Duodenal mucosa (tissue), 2 donors: ENCODE data around the gene ATG9B.

Source experiments
- H3K27ac ChIP-seq: one replicate; pipeline ENCODE4 v1.7.0; 2013; ENCODE audit warnings: low read depth, low read length
- H3K27me3 ChIP-seq, 2 donors: one replicate each; pipeline ENCODE4 v1.7.0; 2013; ENCODE audit warnings: low read length in 2 of 2, control low read depth in 1 of 2; ENCODE audit not compliant: insufficient read depth in 2 of 2, control insufficient read depth in 1 of 2
- H3K36me3 ChIP-seq, 2 donors: one replicate each; pipeline ENCODE4 v1.7.0; 2013; ENCODE audit warnings: low read length in 2 of 2, control low read depth in 1 of 2; ENCODE audit not compliant: insufficient read depth in 2 of 2, control insufficient read depth in 1 of 2
- H3K4me1 ChIP-seq, 2 donors: one replicate each; pipeline ENCODE4 v1.7.0; 2013; ENCODE audit warnings: low read length in 2 of 2, control low read depth in 1 of 2; ENCODE audit not compliant: insufficient read depth in 2 of 2, control insufficient read depth in 1 of 2
- H3K4me3 ChIP-seq, 2 donors: one replicate each; pipeline ENCODE4 v1.7.0; 2013; ENCODE audit warnings: low read length in 2 of 2, low read depth in 1 of 2
- H3K9ac ChIP-seq, 2 donors: one replicate each; pipeline ENCODE4 v1.7.0; 2013; ENCODE audit warnings: low read length in 2 of 2, low read depth in 1 of 2
- H3K9me3 ChIP-seq, 2 donors: one replicate each; pipeline ENCODE4 v1.7.0; 2013; ENCODE audit warnings: low read length in 2 of 2, control low read depth in 1 of 2; ENCODE audit not compliant: control insufficient read depth in 1 of 2

The ATG9B gene

GRCh38 chr7:151038951-151039849 lies 14.9 kb upstream of the ATG9B start:
- Histone ChIP-seq H3K27me3 (no peaks in the 10 kb centered on the region), H3K4me1 (peaks cover 9 to 12% of the 10 kb centered on the region in 2 donors), H3K9me3 (no peaks in the 10 kb centered on the region), H3K27ac (no peak overlapping the region), H3K9ac (no peak overlapping the region), H3K4me3 (no peak overlapping the region), H3K36me3 (peaks cover 17 to 39% of the 10 kb centered on the region in 2 donors)

GRCh38 chr7:151035902-151036301 lies 11.6 kb upstream of the ATG9B start:
- Histone ChIP-seq H3K27ac (no peak overlapping the region), H3K4me1 (peaks cover 9 to 12% of the 10 kb centered on the region in 2 donors), H3K9ac (no peak overlapping the region), H3K36me3 (peaks cover 17 to 44% of the 10 kb centered on the region in 2 donors), H3K4me3 (no peak overlapping the region), H3K27me3 (no peaks in the 10 kb centered on the region), H3K9me3 (no peaks in the 10 kb centered on the region)

DNA sequence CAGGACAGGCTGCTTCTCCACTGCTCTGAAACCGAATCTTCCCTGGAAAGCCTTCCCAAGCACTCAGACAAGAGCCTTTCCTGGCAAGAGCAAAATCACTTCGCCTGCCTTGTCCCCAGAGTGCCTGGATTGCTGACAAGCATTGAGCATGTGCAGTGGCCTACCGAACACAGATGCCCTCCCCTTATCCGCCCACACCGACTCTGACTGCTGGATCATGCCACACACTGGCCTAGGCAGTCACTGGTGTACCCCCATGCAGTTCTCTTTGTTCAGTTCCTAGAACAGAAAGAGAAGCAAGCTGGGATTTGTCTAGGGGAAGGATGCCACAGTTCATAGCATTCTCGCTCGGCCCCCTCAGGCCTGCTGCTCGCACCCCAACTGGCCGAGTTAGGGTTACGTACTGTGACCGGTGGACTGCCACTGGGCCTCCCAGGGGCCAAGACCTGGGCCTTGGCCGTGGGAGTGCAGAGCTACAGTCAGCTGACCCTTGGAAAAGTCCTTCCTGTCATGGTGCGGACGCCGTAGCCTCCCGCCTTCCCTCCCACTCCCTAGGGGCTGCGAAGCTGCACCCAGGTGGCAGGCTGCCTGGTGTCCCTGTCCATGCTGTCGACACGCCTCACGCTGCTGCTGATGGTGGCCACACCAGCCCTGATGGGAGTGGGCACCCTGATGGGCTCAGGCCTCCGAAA lies 10.9 kb upstream of the ATG9B start:
- Histone ChIP-seq H3K36me3 (peaks cover 17 to 44% of the 10 kb centered on the region in 2 donors), H3K4me3 (no peak overlapping the region), H3K9ac (no peak overlapping the region), H3K9me3 (no peaks in the 10 kb centered on the region), H3K27ac (no peak overlapping the region), H3K4me1 (peaks cover 9 to 12% of the 10 kb centered on the region in 2 donors), H3K27me3 (no peaks in the 10 kb centered on the region)

DNA sequence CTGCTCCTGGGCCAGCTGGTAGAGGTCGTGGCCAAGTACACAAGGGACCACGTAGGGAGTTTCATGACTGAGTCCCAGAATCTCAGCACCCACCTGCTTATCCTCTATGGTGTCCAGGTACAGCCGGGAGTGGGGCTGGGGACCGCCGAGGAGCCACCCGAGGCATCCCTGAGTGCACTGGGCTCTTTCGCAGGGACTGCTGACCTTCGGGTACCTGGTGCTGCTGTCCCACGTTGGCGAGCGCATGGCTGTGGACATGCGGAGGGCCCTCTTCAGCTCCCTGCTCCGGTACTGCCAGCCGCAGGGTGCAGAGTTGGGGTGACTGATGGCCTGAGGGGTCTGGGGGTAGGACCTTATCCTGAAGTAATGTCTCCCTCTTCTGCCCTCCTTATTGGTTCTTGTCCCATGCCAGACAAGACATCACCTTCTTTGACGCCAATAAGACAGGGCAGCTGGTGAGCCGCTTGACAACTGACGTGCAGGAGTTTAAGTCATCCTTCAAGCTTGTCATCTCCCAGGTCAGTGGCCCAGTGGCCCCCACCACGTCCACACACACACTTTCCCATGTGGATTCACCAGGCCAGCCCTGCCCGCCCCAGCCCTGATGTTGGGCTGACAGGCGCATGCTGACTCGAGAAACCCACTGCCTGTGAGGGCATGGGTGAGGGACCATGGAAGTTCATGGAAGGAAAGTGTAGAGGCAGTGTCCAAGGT lies 10.2 kb upstream of the ATG9B start:
- peaks cover 8% of the 10 kb centered on the region in 2 donors for H3K4me1 ChIP-seq
- H3K27me3 ChIP-seq: no peaks in the 10 kb centered on the region
- no peaks in the 10 kb centered on the region for H3K9me3 ChIP-seq
- no peak overlapping the region for H3K9ac ChIP-seq
- no peak overlapping the region for H3K4me3 ChIP-seq
- no peak overlapping the region for H3K27ac ChIP-seq
- peaks cover 17 to 44% of the 10 kb centered on the region in 2 donors for H3K36me3 ChIP-seq

DNA sequence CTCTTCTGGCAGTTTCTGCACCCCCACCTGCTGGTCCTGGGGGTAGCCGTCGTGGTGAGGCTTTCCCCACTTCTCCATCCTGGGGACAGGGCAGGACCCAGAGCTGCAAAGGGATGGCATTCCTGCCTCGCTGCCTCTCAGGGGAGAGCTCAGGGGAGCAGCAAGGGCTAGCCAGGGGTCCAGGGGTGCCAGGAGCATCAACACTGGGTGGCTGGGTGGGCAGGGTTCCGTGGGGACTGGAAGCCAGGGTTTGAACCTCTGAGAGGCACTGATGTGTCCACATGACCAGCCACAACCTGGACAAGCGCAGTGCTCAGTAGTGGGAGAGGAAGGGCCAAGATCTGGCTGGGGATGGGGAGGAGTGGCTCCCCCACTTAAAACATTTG lies 9.6 kb upstream of the ATG9B start:
- Histone ChIP-seq H3K27me3 (no peaks in the 10 kb centered on the region), H3K4me3 (no peak overlapping the region), H3K9me3 (no peaks in the 10 kb centered on the region), H3K9ac (no peak overlapping the region), H3K36me3 (peaks cover 17 to 44% of the 10 kb centered on the region in 2 donors), H3K4me1 (peaks cover 1 to 8% of the 10 kb centered on the region in 2 donors), H3K27ac (no peak overlapping the region)

- Histone ChIP-seq H3K27me3 (no peaks in the 10 kb centered on the region), H3K9me3 (no peaks in the 10 kb centered on the region), H3K27ac (no peak overlapping the region), H3K36me3 (peaks cover 17 to 44% of the 10 kb centered on the region in 2 donors), H3K4me3 (no peak overlapping the region), H3K4me1 (peaks cover 0 to 6% of the 10 kb centered on the region in 2 donors), H3K9ac (no peak overlapping the region)
Observed at GRCh38 chr7:151032936-151033863, 8.9 kb upstream of the ATG9B start.

GRCh38 chr7:151031011-151031410 lies 6.7 kb upstream of the ATG9B start:
- H3K4me3 ChIP-seq: no peak overlapping the region
- H3K36me3 ChIP-seq: peaks cover 10 to 31% of the 10 kb centered on the region in 2 donors
- H3K9ac ChIP-seq: no peak overlapping the region
- no peaks in the 10 kb centered on the region for H3K27me3 ChIP-seq
- H3K27ac ChIP-seq: no peak overlapping the region
- peaks cover 6 to 22% of the 10 kb centered on the region in 2 donors for H3K4me1 ChIP-seq
- no peaks in the 10 kb centered on the region for H3K9me3 ChIP-seq

- Histone ChIP-seq H3K4me1 (peaks cover 6 to 22% of the 10 kb centered on the region in 2 donors), H3K27me3 (no peaks in the 10 kb centered on the region), H3K27ac (peak overlapping the region; percentile 76), H3K9me3 (no peaks in the 10 kb centered on the region), H3K9ac (peak overlapping the region; percentile 57 to 61), H3K36me3 (peaks cover 0 to 14% of the 10 kb centered on the region in 2 donors), H3K4me3 (peak overlapping the region; percentile 75 to 82)
Observed at GRCh38 chr7:151028948-151029501, 4.7 kb upstream of the ATG9B start.
